Amniotic epithelial cell (primary cell): ENCODE results near the gene AKNA.
A peak's percentile ranks its signal among the peaks of the same experiment; 100 is the strongest.

Experiments used
- DNase-seq: peaks from one replicate; pipeline ENCODE4 v3.0.0-alpha.2; 2010; ENCODE audit warnings: low read depth

AKNA gene, protein sequence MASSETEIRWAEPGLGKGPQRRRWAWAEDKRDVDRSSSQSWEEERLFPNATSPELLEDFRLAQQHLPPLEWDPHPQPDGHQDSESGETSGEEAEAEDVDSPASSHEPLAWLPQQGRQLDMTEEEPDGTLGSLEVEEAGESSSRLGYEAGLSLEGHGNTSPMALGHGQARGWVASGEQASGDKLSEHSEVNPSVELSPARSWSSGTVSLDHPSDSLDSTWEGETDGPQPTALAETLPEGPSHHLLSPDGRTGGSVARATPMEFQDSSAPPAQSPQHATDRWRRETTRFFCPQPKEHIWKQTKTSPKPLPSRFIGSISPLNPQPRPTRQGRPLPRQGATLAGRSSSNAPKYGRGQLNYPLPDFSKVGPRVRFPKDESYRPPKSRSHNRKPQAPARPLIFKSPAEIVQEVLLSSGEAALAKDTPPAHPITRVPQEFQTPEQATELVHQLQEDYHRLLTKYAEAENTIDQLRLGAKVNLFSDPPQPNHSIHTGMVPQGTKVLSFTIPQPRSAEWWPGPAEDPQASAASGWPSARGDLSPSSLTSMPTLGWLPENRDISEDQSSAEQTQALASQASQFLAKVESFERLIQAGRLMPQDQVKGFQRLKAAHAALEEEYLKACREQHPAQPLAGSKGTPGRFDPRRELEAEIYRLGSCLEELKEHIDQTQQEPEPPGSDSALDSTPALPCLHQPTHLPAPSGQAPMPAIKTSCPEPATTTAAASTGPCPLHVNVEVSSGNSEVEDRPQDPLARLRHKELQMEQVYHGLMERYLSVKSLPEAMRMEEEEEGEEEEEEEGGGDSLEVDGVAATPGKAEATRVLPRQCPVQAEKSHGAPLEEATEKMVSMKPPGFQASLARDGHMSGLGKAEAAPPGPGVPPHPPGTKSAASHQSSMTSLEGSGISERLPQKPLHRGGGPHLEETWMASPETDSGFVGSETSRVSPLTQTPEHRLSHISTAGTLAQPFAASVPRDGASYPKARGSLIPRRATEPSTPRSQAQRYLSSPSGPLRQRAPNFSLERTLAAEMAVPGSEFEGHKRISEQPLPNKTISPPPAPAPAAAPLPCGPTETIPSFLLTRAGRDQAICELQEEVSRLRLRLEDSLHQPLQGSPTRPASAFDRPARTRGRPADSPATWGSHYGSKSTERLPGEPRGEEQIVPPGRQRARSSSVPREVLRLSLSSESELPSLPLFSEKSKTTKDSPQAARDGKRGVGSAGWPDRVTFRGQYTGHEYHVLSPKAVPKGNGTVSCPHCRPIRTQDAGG (N-terminal part only)

DNA sequence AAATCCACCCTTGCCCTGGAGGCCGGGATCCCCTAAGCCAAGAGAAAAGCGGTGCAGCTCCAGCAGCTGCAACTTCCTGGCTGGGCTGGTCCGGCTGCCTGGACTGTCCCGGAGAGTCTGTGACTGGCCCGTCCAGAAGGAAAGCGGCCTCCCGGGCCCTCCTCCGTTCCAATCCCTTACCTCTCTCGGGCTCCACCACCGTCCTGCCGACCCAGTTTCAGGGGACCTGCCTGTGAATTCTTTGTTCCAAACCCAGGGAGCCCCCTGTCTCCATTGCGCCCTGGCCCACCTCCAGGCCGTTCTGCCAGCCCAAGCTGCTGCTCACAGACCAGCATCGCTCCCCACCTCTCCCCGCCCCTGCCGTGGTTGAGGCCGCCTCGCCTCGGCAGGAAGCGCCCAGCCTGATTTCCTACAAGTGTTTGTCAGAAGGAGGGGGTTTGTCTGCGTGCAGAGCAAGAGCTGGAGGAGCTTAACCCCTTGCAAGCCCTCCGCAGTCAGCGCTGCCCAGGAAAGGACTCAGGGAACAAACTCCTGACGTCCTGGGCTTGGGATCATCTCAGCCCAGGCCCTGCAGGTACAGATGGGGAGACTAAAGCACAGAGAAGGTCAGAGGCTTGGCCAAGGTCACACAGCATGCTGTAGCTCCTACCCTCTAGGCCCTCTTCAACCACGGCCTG is at the start of gene AKNA:
AKNA (minus strand) TSS at position 303 of the 677 bp plus-strand sequence. CDS start 6,649 bp downstream, outside the sequence.
- peak; percentile 83 for DNase-seq

DNA sequence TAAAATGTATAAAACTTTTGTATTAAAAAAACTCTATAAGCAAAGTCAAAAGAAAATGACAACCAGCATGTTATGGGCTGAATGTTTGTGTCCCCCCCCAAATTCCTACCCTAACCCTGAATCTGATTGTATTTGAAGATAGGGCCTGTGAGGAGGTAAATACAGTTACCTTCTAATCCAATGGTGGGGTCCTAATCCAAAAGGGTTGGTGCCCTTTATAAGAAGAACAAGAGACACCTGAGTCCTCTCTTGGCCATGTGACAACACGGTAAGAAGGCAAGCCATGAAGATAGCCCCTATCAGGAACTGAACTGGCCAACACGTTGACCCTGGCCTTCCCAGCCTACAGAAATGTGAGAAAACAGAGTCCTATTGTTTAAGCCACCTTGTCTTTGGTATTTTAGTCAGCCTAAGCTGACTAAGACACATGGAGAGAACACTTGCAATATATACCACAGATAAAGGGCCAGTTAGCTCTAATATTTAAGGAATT is 49.7 kb upstream of the AKNA start:
- DNase-seq, result no peak

DNA sequence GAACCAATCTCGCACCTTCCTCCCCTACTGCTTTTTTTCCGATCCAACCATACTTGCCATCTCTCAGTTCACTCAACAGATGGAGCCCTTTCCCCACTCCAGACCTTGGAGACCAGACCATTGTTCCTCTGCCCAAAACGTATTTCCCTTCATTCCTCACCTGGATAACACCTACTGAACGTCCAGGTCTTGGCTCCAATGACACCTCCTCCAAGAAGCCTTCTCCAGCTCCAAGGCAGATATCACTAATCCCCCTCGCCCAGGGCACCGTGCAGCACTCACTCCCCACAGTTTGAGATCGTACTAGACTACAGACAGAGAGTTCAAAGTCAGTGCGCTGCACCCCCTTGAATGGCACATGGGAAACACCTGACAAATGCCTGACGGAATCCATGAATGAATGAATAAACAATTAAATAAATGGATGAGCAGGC is 47.1 kb upstream of the AKNA start:
- DNase-seq, result peak; percentile 32

DNA sequence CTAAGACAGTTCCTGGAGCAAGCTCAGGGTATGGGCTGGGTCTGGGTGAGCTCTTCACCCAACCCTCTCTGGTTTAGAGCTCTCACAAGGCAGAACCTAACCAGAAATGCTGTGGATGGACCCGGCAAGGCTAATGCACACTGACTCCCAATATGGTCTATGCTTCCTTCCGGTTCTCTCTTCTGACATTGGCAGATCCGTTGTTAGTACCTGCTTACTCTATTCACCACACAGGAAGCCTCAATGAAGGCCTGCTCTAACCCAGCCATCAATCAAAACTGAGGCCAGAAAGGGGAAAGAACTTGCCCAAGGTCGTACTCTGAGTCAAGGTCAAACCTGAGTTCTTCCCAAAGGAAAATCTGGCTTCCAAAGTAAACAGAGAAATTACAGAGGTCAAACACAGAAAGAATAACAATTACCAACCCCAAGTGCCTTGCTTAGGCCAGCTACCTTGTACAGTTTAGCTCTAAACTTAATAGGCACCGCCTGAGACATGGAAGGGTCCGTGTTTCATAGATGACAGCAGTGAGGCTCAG is 46.0 kb upstream of the AKNA start:
- DNase-seq, result no peak

DNA sequence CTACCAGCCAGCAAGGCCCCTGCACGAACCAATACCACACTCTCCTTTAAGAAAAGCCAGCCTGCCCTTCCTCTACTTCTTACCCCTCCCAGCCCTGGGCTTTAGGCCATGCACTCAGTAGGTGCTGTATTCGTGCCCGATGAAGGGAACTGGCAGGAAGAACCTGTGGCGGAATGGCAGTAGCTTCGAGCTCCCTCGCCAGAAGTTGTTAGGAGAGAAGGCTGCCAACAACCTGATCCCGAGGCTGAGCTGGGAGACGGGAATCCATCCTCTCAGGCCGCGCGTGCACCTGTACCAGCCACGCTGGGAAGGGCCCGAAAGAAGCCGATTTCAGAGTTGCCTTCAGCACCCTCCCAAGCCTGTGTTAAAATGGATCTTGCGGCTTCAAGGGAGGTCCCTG is 45.3 kb upstream of the AKNA start:
- DNase-seq, result no peak

DNA sequence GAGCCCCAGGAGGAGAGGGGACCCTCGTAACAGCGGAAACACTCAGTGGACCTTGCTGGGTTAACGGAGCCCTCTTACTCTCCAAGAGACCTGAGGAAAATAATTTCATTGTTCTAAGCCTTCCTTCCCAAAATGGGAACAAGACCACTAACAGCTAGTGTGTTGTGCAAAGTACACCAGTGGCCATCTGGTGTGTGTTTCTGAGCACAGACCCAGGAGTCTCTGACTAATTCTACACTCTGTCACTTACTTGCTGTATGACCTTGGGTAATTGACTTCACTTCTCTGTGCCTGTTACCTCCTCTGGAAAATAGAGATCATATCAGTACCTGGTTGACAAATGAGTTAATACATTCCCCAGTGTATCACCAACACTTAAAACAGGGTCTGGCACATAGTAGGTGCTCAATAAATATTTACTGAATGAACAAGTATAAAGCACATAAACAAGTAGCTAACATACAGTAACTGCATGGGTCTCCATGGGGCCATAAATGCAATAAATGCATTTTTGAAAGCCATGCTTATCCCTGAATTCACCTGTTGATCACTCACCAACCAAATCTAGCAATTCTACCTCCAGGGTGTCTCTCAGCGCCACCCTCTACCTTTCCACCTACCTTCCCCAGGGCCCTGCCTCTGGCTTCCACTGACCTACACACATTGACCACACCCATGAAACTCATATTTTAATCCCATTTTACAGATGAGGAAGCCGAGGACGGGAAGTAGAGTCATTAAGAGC is 44.7 kb upstream of the AKNA start:
- DNase-seq, result no peak

DNA sequence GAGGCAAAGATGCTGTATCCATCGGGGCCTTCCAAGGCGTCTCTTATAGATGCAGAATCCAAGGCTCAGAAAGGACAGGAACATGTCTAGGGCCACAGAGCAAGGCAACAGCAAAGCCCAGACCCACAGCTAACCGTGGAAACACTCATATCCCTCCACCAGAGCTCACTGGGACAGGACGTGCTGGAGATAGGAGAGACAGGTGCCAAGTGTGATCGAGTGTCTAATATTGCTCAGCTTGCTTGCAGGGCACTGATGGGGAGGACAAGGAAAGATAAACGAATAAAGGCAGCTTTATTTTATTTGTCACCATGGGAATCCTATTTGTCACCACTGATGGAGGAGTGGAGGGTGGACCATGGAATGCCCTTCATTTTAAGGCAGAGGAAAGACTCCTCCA is 44.0 kb upstream of the AKNA start:
- no peak for DNase-seq

DNA sequence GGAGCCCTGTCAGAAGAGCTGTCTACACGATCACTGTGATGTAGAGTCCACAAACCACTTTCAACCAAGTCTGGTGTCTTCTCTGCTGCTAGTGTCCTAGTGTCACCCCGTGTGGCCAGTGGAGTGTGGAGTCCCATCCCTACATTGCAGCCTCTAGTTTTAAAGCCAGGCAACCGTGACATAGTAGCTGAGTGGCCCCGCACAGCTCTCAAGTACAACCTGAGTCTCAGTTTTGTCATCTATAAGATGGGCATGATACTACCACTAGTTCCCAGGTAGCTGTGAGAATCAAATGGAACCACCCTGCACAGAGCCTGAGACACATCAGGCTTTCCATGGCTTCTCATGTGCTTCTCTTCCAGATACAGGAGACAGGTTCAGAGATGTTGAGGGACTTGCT is 43.2 kb upstream of the AKNA start:
- no peak for DNase-seq

DNA sequence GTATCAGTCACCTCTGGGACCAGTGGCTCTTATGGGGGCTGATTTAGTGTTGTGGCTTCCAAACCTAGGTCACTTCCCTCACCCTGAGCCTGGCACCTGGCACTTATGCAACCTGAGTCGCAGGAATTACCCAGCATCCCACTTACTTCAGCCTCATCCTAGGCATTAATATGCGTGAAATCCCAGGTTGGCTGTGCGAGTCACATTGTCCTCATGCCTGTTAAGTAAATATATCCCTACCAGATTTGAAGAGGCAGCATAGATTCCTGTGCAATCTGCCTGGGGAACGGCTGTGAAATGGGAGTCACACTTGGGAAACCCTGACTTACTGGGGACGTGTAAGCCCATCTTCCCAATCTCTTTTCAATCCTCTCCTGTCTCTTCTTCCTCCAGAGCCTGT is 42.7 kb upstream of the AKNA start:
- no peak for DNase-seq

DNA sequence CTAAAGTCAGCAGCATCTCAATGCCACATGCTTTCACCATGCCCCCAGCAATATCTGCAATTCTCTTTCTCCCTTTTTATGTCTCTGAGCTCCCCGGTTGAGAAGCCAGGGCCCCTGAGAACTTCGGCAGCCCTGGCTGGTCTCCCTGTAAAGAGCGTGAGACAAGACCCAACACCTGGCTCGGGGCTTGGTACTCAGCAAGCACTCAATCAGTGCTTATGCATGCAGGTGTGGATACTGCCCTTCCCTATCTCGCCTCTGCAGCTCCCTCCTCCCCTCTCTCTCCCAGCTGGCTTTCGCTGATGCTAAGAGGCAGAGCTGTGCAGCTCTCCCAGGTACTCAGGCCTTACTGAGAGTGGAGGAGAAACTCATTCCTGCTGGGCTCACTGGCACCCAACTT is 41.7 kb upstream of the AKNA start:
- no peak for DNase-seq

DNA sequence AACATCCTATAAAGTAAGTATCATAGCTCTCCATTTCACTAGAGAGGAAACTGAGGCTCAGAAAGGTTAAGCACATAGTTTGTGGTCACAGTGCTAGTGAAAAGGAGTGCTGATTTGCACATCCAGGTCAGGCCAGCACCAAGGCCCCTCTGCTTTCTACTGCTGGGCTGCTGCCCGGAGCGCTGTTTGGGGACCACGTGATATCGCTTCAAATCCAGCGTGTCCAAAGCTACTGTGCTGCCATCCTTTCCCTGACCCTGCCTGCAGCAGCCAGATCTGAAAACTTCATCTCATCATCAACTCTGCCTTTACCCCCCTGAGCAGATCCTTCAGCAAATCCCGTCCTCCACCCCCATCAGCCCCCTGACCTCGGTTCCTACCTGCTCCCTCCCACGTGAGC is 40.7 kb upstream of the AKNA start:
- no peak for DNase-seq

DNA sequence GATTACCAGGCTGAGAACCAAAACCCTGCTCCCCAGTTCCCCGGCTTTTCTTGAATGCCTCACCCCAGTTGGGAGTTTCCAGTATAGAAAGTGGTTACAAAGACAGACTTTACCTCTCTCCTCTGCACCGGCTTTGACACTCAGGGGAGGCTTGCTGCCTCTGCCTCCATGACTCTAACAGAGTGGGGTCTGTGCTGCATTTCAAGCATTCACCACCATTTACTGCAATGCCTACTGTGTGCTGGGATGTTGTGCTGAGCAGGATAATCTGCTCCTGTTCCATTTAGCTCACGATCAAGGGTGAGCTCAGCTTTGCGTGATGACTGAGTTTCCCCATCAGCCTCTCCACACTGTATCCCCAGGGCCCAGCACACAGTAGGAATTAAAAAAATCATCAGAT is 39.9 kb upstream of the AKNA start:
- DNase-seq, result no peak

DNA sequence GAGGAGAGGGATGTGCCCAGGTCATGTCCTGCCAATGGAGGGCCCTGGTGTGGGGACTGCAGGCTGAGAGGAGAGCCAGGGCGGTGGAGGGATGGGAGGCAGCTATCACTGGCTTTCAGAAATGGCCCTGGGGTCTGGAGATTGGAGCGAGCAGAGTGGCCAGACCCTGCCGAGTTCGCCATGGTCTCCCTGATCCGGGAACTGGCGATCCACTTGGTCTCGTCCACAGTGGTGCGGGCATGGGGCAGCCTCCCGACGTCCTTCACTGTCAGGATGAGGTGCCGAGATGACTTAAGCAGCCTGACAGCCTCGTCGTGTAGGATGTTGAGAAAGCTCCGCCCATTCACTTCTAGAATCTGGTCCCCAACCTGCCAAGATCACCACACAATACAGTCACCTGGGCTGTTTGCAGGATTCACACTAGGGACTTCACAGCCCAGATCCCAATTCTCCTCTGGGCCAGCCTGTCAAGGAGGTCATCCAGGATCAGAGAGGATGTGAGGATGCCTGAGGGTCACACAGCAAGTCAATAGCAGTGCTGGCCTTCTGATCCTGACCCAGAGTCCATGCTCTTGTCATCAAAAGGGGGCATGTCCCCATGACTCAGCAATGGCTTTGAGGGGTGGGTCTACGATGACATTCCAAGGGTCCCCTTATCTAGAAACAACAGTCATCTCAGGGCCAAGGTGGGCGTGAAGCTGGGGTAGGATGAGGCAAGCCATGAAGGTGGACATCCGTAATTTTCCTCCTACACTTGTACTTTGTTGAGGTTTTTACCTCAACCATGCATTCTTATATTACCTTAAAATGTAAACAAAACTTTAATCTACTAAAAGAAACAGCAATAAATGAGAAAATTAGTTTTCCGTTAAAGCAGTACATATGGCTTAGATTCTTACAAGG is 38.5 kb upstream of the AKNA start:
- no peak for DNase-seq

DNA sequence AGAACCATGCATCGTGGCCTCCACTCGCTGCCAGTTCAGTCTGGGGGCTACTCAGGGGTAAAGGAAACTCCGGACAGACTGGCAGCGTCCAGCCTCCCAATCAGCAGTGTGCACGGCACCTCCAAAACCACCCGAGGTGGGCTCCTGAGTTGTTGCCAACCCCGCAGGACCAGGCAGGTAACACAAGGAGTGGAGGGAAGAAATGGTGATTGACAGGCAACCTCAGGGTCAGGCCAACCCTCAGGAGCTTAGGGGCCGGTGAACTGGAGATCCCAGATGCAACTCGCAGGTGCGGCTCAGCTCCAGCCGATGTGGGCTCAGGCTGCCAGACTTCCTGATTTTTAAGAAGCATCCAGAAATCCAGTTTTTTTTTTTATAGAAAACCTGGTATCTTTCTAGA is 37.3 kb upstream of the AKNA start:
- DNase-seq, result no peak

DNA sequence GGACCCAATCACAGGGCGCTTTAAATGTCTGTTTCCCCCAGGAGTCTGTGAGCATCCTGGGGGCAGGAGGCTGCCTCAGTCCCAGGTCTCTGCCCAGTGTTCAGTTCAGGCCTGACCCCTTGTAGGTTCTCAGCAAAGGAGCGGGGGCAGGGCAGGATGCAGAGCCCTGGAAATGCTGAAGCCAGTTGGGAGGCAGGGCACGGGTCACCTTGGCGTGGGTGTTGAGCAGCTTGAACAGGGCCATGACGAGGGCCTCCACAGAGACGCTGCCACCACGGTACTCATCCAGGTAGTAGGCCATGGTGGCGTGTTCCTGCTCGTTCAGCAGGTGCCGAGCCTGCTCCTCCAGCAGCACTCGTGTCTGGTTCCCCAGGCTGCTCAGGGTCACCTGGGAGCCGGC is 36.3 kb upstream of the AKNA start:
- no peak for DNase-seq

DNA sequence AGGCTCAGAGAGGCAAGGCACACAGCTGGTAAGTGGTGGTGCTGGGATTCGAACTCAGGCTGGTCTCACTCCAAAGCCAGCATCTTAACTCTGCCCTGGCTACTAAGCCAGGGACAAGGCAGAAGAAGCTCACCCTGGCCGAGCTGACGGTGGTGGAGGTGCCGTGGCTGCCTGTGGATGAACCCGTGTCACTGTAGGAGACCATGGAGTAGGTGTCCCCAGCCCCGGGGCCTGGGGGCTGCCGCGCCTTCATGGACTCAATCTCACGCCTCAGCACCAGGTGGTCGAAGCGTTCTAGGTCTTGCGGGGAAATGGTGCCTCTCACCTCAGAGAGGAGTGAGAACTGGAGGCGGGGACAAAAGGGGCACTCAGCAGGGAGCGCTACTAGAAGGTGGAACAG is 35.4 kb upstream of the AKNA start:
- DNase-seq, result no peak

DNA sequence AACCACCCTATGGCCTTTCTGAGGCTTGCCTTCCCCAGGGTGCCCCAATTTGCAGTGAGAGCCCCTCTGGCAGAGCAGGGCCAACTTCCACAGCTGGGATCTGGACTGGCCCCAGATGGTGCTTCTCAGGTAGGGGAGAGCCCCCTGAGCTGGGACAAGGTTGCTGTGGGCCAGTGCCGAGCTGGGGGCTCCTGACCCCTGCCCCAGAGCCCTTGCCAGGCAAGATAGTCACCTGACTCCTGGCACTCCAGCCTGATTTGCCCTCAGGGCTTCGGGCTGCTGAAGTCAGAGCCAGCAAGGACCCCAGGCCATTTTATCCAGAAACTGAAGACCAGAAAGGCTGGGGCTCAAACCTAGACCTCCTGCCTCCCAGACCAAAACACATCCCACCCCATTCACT is 33.4 kb upstream of the AKNA start:
- DNase-seq, result no peak

DNA sequence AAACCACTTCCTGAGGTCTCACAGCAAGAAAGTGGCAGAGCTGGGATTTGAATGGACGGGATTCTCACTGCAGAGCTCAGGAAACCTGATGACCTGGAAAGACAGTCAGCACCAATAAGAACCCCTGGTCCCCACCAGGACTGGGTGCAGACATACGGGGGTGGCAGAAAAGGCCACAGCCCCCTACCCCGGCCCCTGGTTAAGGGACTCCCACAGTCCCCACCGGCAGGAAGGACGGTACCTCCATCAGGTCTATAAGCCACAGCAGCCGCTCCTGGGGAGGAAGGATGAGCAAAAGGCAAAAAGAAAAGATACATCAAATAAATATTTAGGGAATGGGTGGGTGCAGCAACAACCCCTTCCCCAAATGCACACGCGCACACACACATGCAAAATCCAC is 32.0 kb upstream of the AKNA start:
- no peak for DNase-seq

DNA sequence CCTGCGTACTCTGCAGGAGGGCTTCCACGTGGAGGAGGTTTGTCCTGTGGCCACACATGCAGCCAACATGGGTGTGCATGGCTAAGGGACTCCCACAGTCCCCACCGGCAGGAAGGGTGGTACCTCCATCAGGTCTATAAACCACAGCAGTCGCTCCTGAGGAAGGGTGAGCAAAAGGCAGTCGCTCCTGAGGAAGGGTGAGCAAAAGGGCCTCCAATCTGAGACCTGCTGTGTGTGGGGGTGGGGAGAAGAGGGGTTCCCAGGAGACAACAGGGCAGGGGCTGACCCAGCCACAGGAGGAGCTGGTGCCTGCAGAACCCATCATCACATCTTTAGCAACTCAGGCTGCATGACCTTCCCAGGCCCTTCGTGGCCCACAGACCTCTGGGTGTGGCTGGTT is 30.3 kb upstream of the AKNA start:
- DNase-seq, result no peak

DNA sequence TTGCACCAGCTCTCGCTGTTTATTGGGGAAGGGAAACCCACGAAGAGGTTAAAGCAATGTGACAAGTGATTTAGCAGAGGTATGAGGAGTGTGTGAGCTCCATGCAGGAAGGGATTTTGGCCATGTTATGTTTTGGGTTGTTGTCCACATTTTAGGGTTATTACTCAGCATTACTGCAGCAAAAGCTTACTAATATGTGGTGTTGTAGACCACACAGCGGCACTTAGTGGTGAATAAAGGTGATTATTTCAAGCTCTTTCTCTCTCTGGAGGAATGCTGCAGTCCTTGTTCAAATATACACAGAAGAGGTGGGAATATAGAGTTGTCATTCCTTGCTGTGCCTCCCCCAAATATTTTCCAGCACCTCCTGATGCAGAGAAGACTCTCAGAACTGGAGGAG is 29.7 kb upstream of the AKNA start:
- DNase-seq, result peak; percentile 50
